SU-DHL-6 (cell line): ENCODE results near the gene PRMT3.

Source experiments
- H2AFZ ChIP-seq: fragments of 200-600 bp; sonication (generic); 2 replicates; pipeline ENCODE4 v1.6.1; 2014; ENCODE audit warnings: low read depth, mild to moderate bottlenecking, moderate library complexity, mixed read lengths, antibody characterized with exemption, low read length; ENCODE audit not compliant: severe bottlenecking
- H3F3A ChIP-seq: fragments of 200-600 bp; shearing (Covaris generic); 2 replicates; pipeline ENCODE4 v1.6.0; 2016; ENCODE audit warnings: antibody characterized with exemption, mild to moderate bottlenecking; ENCODE audit not compliant: insufficient read depth
- H3K27ac ChIP-seq: fragments of 200-600 bp; sonication (generic); 2 replicates; pipeline ENCODE4 v1.5.1; 2016; ENCODE audit warnings: low read depth, mild to moderate bottlenecking, low read length, moderate library complexity, mixed read lengths
- H3K27me3 ChIP-seq: fragments of 200-600 bp; sonication (generic), shearing (Covaris generic); 2 replicates; pipeline ENCODE4 v1.6.0; 2014; ENCODE audit warnings: mild to moderate bottlenecking, low read length
- H3K36me3 ChIP-seq: fragments of 200-600 bp; sonication (generic); 2 replicates; pipeline ENCODE4 v1.6.1; 2014; ENCODE audit warnings: mild to moderate bottlenecking, low read length, mixed read lengths
- H3K4me2 ChIP-seq: fragments of 300-600, 200-600 bp; shearing (Covaris generic), sonication (generic); 2 replicates; pipeline ENCODE4 v1.6.0; 2014; ENCODE audit warnings: low read length, low read depth, mild to moderate bottlenecking; ENCODE audit not compliant: poor library complexity, severe bottlenecking
- H3K4me3 ChIP-seq: fragments of 200-600 bp; sonication (generic); 2 replicates; pipeline ENCODE4 v1.5.1; 2014; ENCODE audit warnings: antibody characterized with exemption, low read length, mild to moderate bottlenecking, mixed read lengths; ENCODE audit not compliant: insufficient read depth, poor library complexity, severe bottlenecking
- H3K79me2 ChIP-seq: fragments of 200-600 bp; sonication (generic); 2 replicates; pipeline ENCODE4 v1.6.1; 2014; ENCODE audit warnings: mild to moderate bottlenecking, low read length, moderate library complexity; ENCODE audit not compliant: insufficient read depth
- H3K9ac ChIP-seq: fragments of 200-600 bp; sonication (generic); 2 replicates; pipeline ENCODE4 v1.7.0; 2014; ENCODE audit warnings: mild to moderate bottlenecking, low read length
- H3K9me2 ChIP-seq: fragments of 200-600 bp; sonication (generic); replicated peaks from 2 replicates; pipeline ENCODE4 v1.6.1; 2014; ENCODE audit warnings: low read length; ENCODE audit not compliant: insufficient read depth
- H3K9me3 ChIP-seq: fragments of 200-600 bp; sonication (generic); 2 replicates; pipeline ENCODE4 v1.6.1; 2014; ENCODE audit warnings: low read length, mixed read lengths; ENCODE audit not compliant: insufficient read depth
- H4K20me1 ChIP-seq: fragments of 200-600 bp; sonication (generic); 2 replicates; pipeline ENCODE4 v1.6.1; 2014; ENCODE audit warnings: low read depth, mild to moderate bottlenecking, antibody characterized with exemption, low read length, moderate library complexity, mixed read lengths
- CTCF ChIP-seq: fragments of 200-600 bp; sonication (generic); IDR thresholded peaks from one replicate; pipeline ENCODE4 v1.5.1; 2017; ENCODE audit warnings: antibody characterized with exemption, mild to moderate bottlenecking, low read length, moderate library complexity; ENCODE audit not compliant: insufficient read depth, poor library complexity, severe bottlenecking
- EZH2phosphoT487 ChIP-seq: fragments of 200-600 bp; sonication (generic), shearing (Covaris generic); conservative IDR thresholded peaks from 2 replicates; pipeline ENCODE4 v1.6.1; 2018; ENCODE audit warnings: mild to moderate bottlenecking, antibody characterized with exemption, low read length, moderate library complexity, mixed read lengths

PRMT3 gene

GRCh38 chr11:20452585-20452984 is 65.1 kb downstream of the PRMT3 start:
- Histone ChIP-seq H3K9ac (no peak overlapping the region), H3K4me3 (no peak overlapping the region), H3K27me3 (no peaks in the 10 kb centered on the region), H3K4me2 (no peak overlapping the region), H3K9me3 (no peaks in the 10 kb centered on the region), H2AFZ (no peak overlapping the region), H3K36me3 (peaks cover 51% of the 10 kb centered on the region), H4K20me1 (no peaks in the 10 kb centered on the region), H3F3A (0 out of 2 replicates have a peak, but pooled peaks cover 3% of the 10 kb centered on the region), H3K27ac (no peak overlapping the region), H3K79me2 (no peaks in the 10 kb centered on the region; the same call in 1 of the 2 replicates), H3K9me2 (no peaks in the 10 kb centered on the region)
- no peak for TF ChIP-seq CTCF
- TF ChIP-seq EZH2phosphoT487 = no peak

- Histone ChIP-seq H2AFZ (no peak overlapping the region), H3K27me3 (no peaks in the 10 kb centered on the region), H3K9me2 (no peaks in the 10 kb centered on the region), H4K20me1 (no peaks in the 10 kb centered on the region), H3K27ac (no peak overlapping the region), H3K79me2 (no peaks in the 10 kb centered on the region; the same call in 1 of the 2 replicates), H3K4me2 (no peak overlapping the region), H3K4me3 (no peak overlapping the region), H3K36me3 (peaks cover 54% of the 10 kb centered on the region), H3K9ac (no peak overlapping the region), H3F3A (0 out of 2 replicates have a peak, but pooled peaks cover 3% of the 10 kb centered on the region), H3K9me3 (no peaks in the 10 kb centered on the region)
- no peak for TF ChIP-seq EZH2phosphoT487
- no peak for TF ChIP-seq CTCF
Measured at GRCh38 chr11:20453657-20454316, 66.3 kb downstream of the PRMT3 start.

- H3K27me3 ChIP-seq = no peaks in the 10 kb centered on the region
- H3K9me2 ChIP-seq = no peaks in the 10 kb centered on the region
- TF ChIP-seq EZH2phosphoT487 (no peak), CTCF (no peak)
- H4K20me1 ChIP-seq = 0 out of 2 replicates have a peak, but pooled peaks cover 3% of the 10 kb centered on the region
- no peak overlapping the region for H2AFZ ChIP-seq
- peaks cover 50% of the 10 kb centered on the region for H3K36me3 ChIP-seq
- no peak overlapping the region for H3K27ac ChIP-seq
- H3K4me3 ChIP-seq = no peak overlapping the region
- H3K9me3 ChIP-seq = no peaks in the 10 kb centered on the region
- H3K79me2 ChIP-seq = no peaks in the 10 kb centered on the region
- no peak overlapping the region for H3K9ac ChIP-seq
- no peaks in the 10 kb centered on the region for H3F3A ChIP-seq
- H3K4me2 ChIP-seq = no peak overlapping the region
Measured at GRCh38 chr11:20457001-20457799, 69.7 kb downstream of the PRMT3 start.
